GM19397 (cell line): ENCODE measurements around the gene ANKRD33.

Experiments used
- ATAC-seq: cut with Tn5 transposase; IDR thresholded peaks from one replicate; pipeline ENCODE4 v1.9.1; 2021; ENCODE audit warnings: mild to moderate bottlenecking, moderate library complexity; ENCODE audit not compliant: unreplicated experiment

Gene ANKRD33

GRCh38 chr12:51887476-51888315, at the start of gene ANKRD33:
Gene ANKRD33, plus strand, starts transcription at chr12:51888103. Its CDS starts 84 bp downstream, at chr12:51888187.
- no peak for ATAC-seq

- no peak for ATAC-seq
Measured at GRCh38 chr12:51838762-51839161, 49.1 kb upstream of the ANKRD33 start.

GRCh38 chr12:51839310-51839947, 48.5 kb upstream of the ANKRD33 start:
- ATAC-seq = no peak

- ATAC-seq = no peak
Measured at GRCh38 chr12:51840966-51841365, 46.9 kb upstream of the ANKRD33 start.

- no peak for ATAC-seq
Measured at GRCh38 chr12:51841727-51842126, 46.2 kb upstream of the ANKRD33 start.

- no peak for ATAC-seq
Measured at GRCh38 chr12:51844854-51845253, 43.0 kb upstream of the ANKRD33 start.

GRCh38 chr12:51845482-51845881, 42.4 kb upstream of the ANKRD33 start:
- no peak for ATAC-seq

GRCh38 chr12:51846271-51846691, 41.6 kb upstream of the ANKRD33 start:
- ATAC-seq = no peak

- no peak for ATAC-seq
Measured at GRCh38 chr12:51846911-51847642, 40.8 kb upstream of the ANKRD33 start.

GRCh38 chr12:51847643-51848325, 40.1 kb upstream of the ANKRD33 start:
- no peak for ATAC-seq

GRCh38 chr12:51848326-51848727, 39.6 kb upstream of the ANKRD33 start, which contains the start of gene FIGNL2:
Gene FIGNL2, minus strand, starts transcription at chr12:51848718. Its CDS starts 26,305 bp downstream, at chr12:51822413.
- ATAC-seq = no peak

GRCh38 chr12:51848841-51849735, 38.8 kb upstream of the ANKRD33 start:
- no peak for ATAC-seq

- no peak for ATAC-seq
Measured at GRCh38 chr12:51850081-51850964, 37.6 kb upstream of the ANKRD33 start.

GRCh38 chr12:51850965-51851299, 37.0 kb upstream of the ANKRD33 start:
- ATAC-seq = no peak

- ATAC-seq = no peak
Measured at GRCh38 chr12:51851413-51852124, 36.3 kb upstream of the ANKRD33 start.

GRCh38 chr12:51852404-51853137, 35.3 kb upstream of the ANKRD33 start:
- no peak for ATAC-seq

GRCh38 chr12:51855586-51856428, 32.1 kb upstream of the ANKRD33 start:
- ATAC-seq = no peak
